Measurements from ENCODE around the gene EZH2.

The EZH2 gene

GRCh38 chr7:148804343-148805235 lies 79.5 kb downstream of the EZH2 start:
- TF ChIP-seq POLR2AphosphoS5 (IDR thresholded peaks at IDR 0.05; ENCODE audit: low read depth, low read length) (no peak), SIN3A (IDR thresholded peaks at IDR 0.05; ENCODE audit: borderline replicate concordance, insufficient read depth, low read length) (no peak), REST (IDR thresholded peaks at IDR 0.05; ENCODE audit: insufficient read depth in 1 of 2, low read depth in 2 of 2, low read length in 2 of 2) (no peak), TAF1 (IDR thresholded peaks at IDR 0.05; ENCODE audit: borderline replicate concordance, insufficient read depth, low read length) (no peak), FOXP2 (optimal IDR thresholded peaks at IDR 0.05; ENCODE audit: borderline replicate concordance, extremely low read depth, extremely low read length, insufficient read depth) (no peak)

GRCh38 chr7:148803094-148803493 lies 81.0 kb downstream of the EZH2 start:
- no peak for TF ChIP-seq TAF1 (IDR thresholded peaks at IDR 0.05; ENCODE audit: borderline replicate concordance, insufficient read depth, low read length)
- no peak for TF ChIP-seq FOXP2 (optimal IDR thresholded peaks at IDR 0.05; ENCODE audit: borderline replicate concordance, extremely low read depth, extremely low read length, insufficient read depth)
- no peak for TF ChIP-seq REST (IDR thresholded peaks at IDR 0.05; ENCODE audit: insufficient read depth in 1 of 2, low read depth in 2 of 2, low read length in 2 of 2)
- TF ChIP-seq POLR2AphosphoS5 (IDR thresholded peaks at IDR 0.05; ENCODE audit: low read depth, low read length): no peak
- TF ChIP-seq SIN3A (IDR thresholded peaks at IDR 0.05; ENCODE audit: borderline replicate concordance, insufficient read depth, low read length): no peak

GRCh38 chr7:148802101-148802493 lies 82.0 kb downstream of the EZH2 start:
- no peak for TF ChIP-seq REST (IDR thresholded peaks at IDR 0.05; ENCODE audit: insufficient read depth in 1 of 2, low read depth in 2 of 2, low read length in 2 of 2)

GRCh38 chr7:148800677-148801076 lies 83.4 kb downstream of the EZH2 start:
- TF ChIP-seq FOXP2 (optimal IDR thresholded peaks at IDR 0.05; ENCODE audit: borderline replicate concordance, extremely low read depth, extremely low read length, insufficient read depth) (no peak), SIN3A (IDR thresholded peaks at IDR 0.05; ENCODE audit: borderline replicate concordance, insufficient read depth, low read length) (no peak), POLR2AphosphoS5 (IDR thresholded peaks at IDR 0.05; ENCODE audit: low read depth, low read length) (no peak), TAF1 (IDR thresholded peaks at IDR 0.05; ENCODE audit: borderline replicate concordance, insufficient read depth, low read length) (no peak), REST (IDR thresholded peaks at IDR 0.05; ENCODE audit: insufficient read depth in 1 of 2, low read depth in 2 of 2, low read length in 2 of 2) (no peak)
